Spleen (tissue), 11 donors: ENCODE data around the gene GLTP. TPM values are rescaled to one million over a fixed set of nuclear protein-coding genes. Genes with fewer than 3 reads are reported as not detected.
"Not testable (repeated sequence)": the region's sequence is repeated elsewhere in the genome, so short reads cannot be mapped to it uniquely, and the experiment has no call there.

Source experiments
- DNase-seq: peaks from one replicate; pipeline ENCODE4 v3.0.0-alpha.2; 2020
- H3K27ac ChIP-seq, 8 donors: fragments of 200-600 bp; sonication (generic) in 7 of 8; 1 replicate in 4 of 8; 2 replicates in 4 of 8; pipeline versions ENCODE4 v1.5.0 to v1.8.0; 2016 to 2021; ENCODE audit warnings: inconsistent platforms in 4 of 8, mild to moderate bottlenecking in 4 of 8, moderate library complexity in 1 of 8
- H3K27me3 ChIP-seq, 7 donors: fragments of 200-600 bp; sonication (generic) in 6 of 7; replicated peaks in 1 of 7; 1 replicate in 4 of 7; 2 replicates in 3 of 7; pipeline versions ENCODE4 v1.5.0 to v1.8.0; 2016 to 2021; ENCODE audit warnings: inconsistent platforms in 3 of 7, mild to moderate bottlenecking in 1 of 7
- H3K36me3 ChIP-seq, 6 donors: fragments of 200-600 bp; sonication (generic) in 5 of 6; 1 replicate in 4 of 6; 2 replicates in 2 of 6; pipeline versions ENCODE4 v1.5.0 to v1.8.0; 2016 to 2021; ENCODE audit warnings: inconsistent platforms in 2 of 6
- H3K4me1 ChIP-seq, 6 donors: fragments of 200-600 bp; sonication (generic) in 5 of 6; 1 replicate in 3 of 6; 2 replicates in 3 of 6; pipeline versions ENCODE4 v1.5.0 to v1.8.0; 2016 to 2021; ENCODE audit warnings: inconsistent platforms in 3 of 6
- H3K4me3 ChIP-seq, 8 donors: fragments of 200-600 bp; sonication (generic) in 7 of 8; 1 replicate in 4 of 8; 2 replicates in 4 of 8; pipeline versions ENCODE4 v1.5.0 to v1.8.0; 2016 to 2021; ENCODE audit warnings: inconsistent platforms in 4 of 8, mild to moderate bottlenecking in 4 of 8, moderate library complexity in 2 of 8
- H3K9me3 ChIP-seq, 8 donors: fragments of 200-600 bp; sonication (generic) in 7 of 8; 1 replicate in 4 of 8; 2 replicates in 4 of 8; pipeline versions ENCODE4 v1.5.0 to v1.8.0; 2016 to 2021; ENCODE audit warnings: inconsistent platforms in 4 of 8
- CTCF ChIP-seq, 11 experiments: fragments of 200-600 bp in 7 of 11; fragments of 450-650 bp in 4 of 11; sonication (generic) in 4 of 11; IDR thresholded peaks in 8 of 11; conservative IDR thresholded peaks in 3 of 11; 1 replicate in 7 of 11; 2 replicates in 4 of 11; pipeline versions ENCODE4 v1.4.0 to v1.8.0; 2016 to 2021; ENCODE audit warnings: antibody characterized with exemption in 11 of 11, inconsistent platforms in 4 of 11, mild to moderate bottlenecking in 1 of 11
- POLR2A ChIP-seq, 3 donors: fragments of 450-650 bp; IDR thresholded peaks; one replicate each; pipeline ENCODE4 v1.5.1; 2017; ENCODE audit warnings: antibody characterized with exemption in 3 of 3, mild to moderate bottlenecking in 1 of 3
- POLR2AphosphoS5 ChIP-seq, 3 donors: sonication (generic); formaldehyde crosslinking; IDR thresholded peaks; one replicate each; pipeline ENCODE4 v1.5.1; 2017; ENCODE audit warnings: antibody characterized with exemption in 3 of 3
- WGBS, 5 donors: extraction: QIAGEN DNeasy Blood & Tissue Kit in 3 of 5; methylation state at CpG; one replicate each; pipeline versions ENCODE4 v1.1.5 to v1.1.7; 2013 to 2018; 5-methylcytosine and 5-hydroxymethylcytosine counted together
- intact Hi-C: fragments of 100-400 bp; cut with DNase I; formaldehyde crosslinking; loops from one replicate; pipeline ENCODE4 v1.15.0; 2023; ENCODE audit warnings: low total_unique reads
- polyA plus RNA-seq, 3 donors: library from polyadenylated mRNA; stranded (reverse); fragments of 200-250 nt; gene quantifications; one replicate each; pipeline ENCODE4 v1.2.1, GENCODE V29; 2013
- total RNA-seq, 7 donors: library from RNA; depleted of rRNA in 3 of 7; stranded (reverse); fragments of >200 nt in 3 of 7; fragmentation: NEBNext Ultra II Directional in 4 of 7; extraction: Animal tissue kit (Norgen Biotek cat#: 25700) in 4 of 7; gene quantifications; one replicate each; pipeline versions ENCODE4 v1.1.0 to v1.2.1, GENCODE V29; 2016 to 2021
- donor health status: healthy with polysubstance abuse.
- donor health status: DM: no; HTN: no; CAD: no; lungs with moderate emphysema.
- donor health status: DM: no; HTN: no; CAD: no.
- donor health status: Bipolar disorder and iron deficiency.
- donor health status: healthy.
- donor health status: DM: no; HTN: no; CAD: no.
- donor health status: DM: yes; HTN: yes; CAD: no.

GLTP gene
- total and polyA plus RNA-seq, 10 donors: 25.6 to 45.5 (median 31.8) TPM

- intact Hi-C loops: no loop called here
- WGBS, 5 donors: 54 to 76% (median 64%) methylated on average over 9 of the region's 9 CpGs
- H3K27ac ChIP-seq: no peak overlapping the region
- no peaks in the 10 kb centered on the region for H3K27me3 ChIP-seq
- H3K4me1 ChIP-seq: peaks cover 11 to 86% (median 35%) of the 10 kb centered on the region in 6 donors
- DNase-seq: no peak
- no peak overlapping the region for H3K4me3 ChIP-seq
- TF ChIP-seq POLR2AphosphoS5 (IDR thresholded peaks at IDR 0.05): no peak
- no peak for TF ChIP-seq CTCF (IDR thresholded peaks at IDR 0.05 in 8 of 11, conservative IDR thresholded peaks at IDR 0.05 in 3 of 11)
- TF ChIP-seq POLR2A (IDR thresholded peaks at IDR 0.05): no peak
- H3K36me3 ChIP-seq: peaks cover 0 to 22% (median 0%) of the 10 kb centered on the region in 6 donors
- H3K9me3 ChIP-seq: no peaks in the 10 kb centered on the region
These were observed 11.9 kb downstream of the GLTP start for GRCh38 chr12:109868182-109869051.

GRCh38 chr12:109864916-109865315 is 15.4 kb downstream of the GLTP start:
- H3K4me1 ChIP-seq: peaks cover 7 to 71% (median 27%) of the 10 kb centered on the region in 6 donors
- whole genome bisulfite sequencing, 5 donors: 62 to 95% (median 82%) methylated on average over 3 of the region's 3 CpGs
- peak overlapping the region; percentile 20 to 79 (median 56) for H3K27ac ChIP-seq
- no peak for TF ChIP-seq POLR2AphosphoS5 (IDR thresholded peaks at IDR 0.05)
- no peak for TF ChIP-seq POLR2A (IDR thresholded peaks at IDR 0.05)
- no peak for TF ChIP-seq CTCF (IDR thresholded peaks at IDR 0.05 in 8 of 11, conservative IDR thresholded peaks at IDR 0.05 in 3 of 11)
- H3K27me3 ChIP-seq: no peaks in the 10 kb centered on the region
- intact Hi-C loops: no loop called here
- no peak for DNase-seq
- no peak overlapping the region for H3K4me3 ChIP-seq
- no peaks in the 10 kb centered on the region for H3K9me3 ChIP-seq
- peaks cover 0 to 25% (median 8%) of the 10 kb centered on the region in 6 donors for H3K36me3 ChIP-seq

GRCh38 chr12:109863847-109864712 is 16.3 kb downstream of the GLTP start:
- Histone ChIP-seq H3K4me1 (peaks cover 7 to 63% (median 26%) of the 10 kb centered on the region in 6 donors), H3K27ac (peak overlapping the region; percentile 20 to 79 (median 56)), H3K36me3 (peaks cover 0 to 25% (median 8%) of the 10 kb centered on the region in 6 donors), H3K9me3 (no peaks in the 10 kb centered on the region), H3K4me3 (peak overlapping the region in 1 of 8 donors; percentile 9), H3K27me3 (no peaks in the 10 kb centered on the region)
- 78 to 82% (median 80%) methylated on average over 7 to 9 of the region's 9 CpGs for WGBS, 5 donors
- no peak for DNase-seq
- intact Hi-C loops: no loop called here
- TF ChIP-seq POLR2AphosphoS5 (IDR thresholded peaks at IDR 0.05) (peak in 1 of 3 donors; percentile 24), POLR2A (IDR thresholded peaks at IDR 0.05) (no peak)

- H3K27ac ChIP-seq, H3K27me3 ChIP-seq, intact Hi-C loops, H3K9me3 ChIP-seq, H3K4me3 ChIP-seq, DNase-seq: not testable (repeated sequence)
- peaks cover 7 to 49% (median 21%) of the 10 kb centered on the region in 6 donors for H3K4me1 ChIP-seq
- 84 to 95% (median 93%) methylated on average over 8 to 9 of the region's 9 CpGs for WGBS, 5 donors
- peaks cover 0 to 41% (median 19%) of the 10 kb centered on the region in 6 donors for H3K36me3 ChIP-seq
These were observed 17.9 kb downstream of the GLTP start for GRCh38 chr12:109862491-109862890.
